H1 (cell line): ENCODE results near the gene INTS15. TPM values are rescaled to one million over a fixed set of nuclear protein-coding genes. Genes with fewer than 3 reads are reported as not detected.
"Not testable (repeated sequence)": the region's sequence is repeated elsewhere in the genome, so short reads cannot be mapped to it uniquely, and the experiment has no call there.

ENCODE experiments used
- CTCF ChIA-PET: fragments of 300-600 bp; sonication (Branson Sonifier 250); formaldehyde crosslinking; loops from one replicate; lab custom pipeline; 2021; ENCODE audit not compliant: partially characterized antibody; lab: Charles Lee
- POLR2A ChIA-PET: fragments of 300-600 bp; sonication (Branson Sonifier 250); formaldehyde crosslinking; loops from one replicate; lab custom pipeline; 2021; ENCODE audit warnings: inconsistent platforms; ENCODE audit not compliant: partially characterized antibody; lab: Charles Lee
- DNase-seq, 2 experiments: peaks; one replicate each; pipeline versions ENCODE4 v3.0.0 to v3.0.0-alpha.2; 2010 to 2022; ENCODE audit warnings: low spot score in 2 of 2, low read depth in 1 of 2, mixed read lengths in 1 of 2
- FAIRE-seq: peaks from 2 replicates; lab custom pipeline; 2011; peaks lifted over from hg19 to GRCh38; lab: Jason Lieb, UNC
- H2AFZ ChIP-seq: 2 replicates; pipeline ENCODE4 v1.8.1; 2012; ENCODE audit warnings: low read length, inconsistent platforms
- H2AK5ac ChIP-seq: 2 replicates; pipeline ENCODE4 v1.6.1; 2013; ENCODE audit warnings: low read depth, low read length
- H2BK120ac ChIP-seq: replicated peaks from 2 replicates; pipeline ENCODE3; 2013; ENCODE audit warnings: low read depth, low read length, inconsistent platforms
- H2BK12ac ChIP-seq: 2 replicates; pipeline ENCODE4 v1.6.1; 2013; ENCODE audit warnings: low read depth, low read length
- H2BK15ac ChIP-seq: 2 replicates; pipeline ENCODE4 v1.6.1; 2013; ENCODE audit warnings: low read length
- H2BK20ac ChIP-seq: 2 replicates; pipeline ENCODE4 v1.6.1; 2013; ENCODE audit warnings: low read length
- H2BK5ac ChIP-seq: 2 replicates; pipeline ENCODE4 v1.6.1; 2013; ENCODE audit warnings: low read depth, low read length
- H3K14ac ChIP-seq: 2 replicates; pipeline ENCODE4 v1.6.1; 2013; ENCODE audit warnings: inconsistent platforms; ENCODE audit not compliant: insufficient read length
- H3K18ac ChIP-seq: 2 replicates; pipeline ENCODE4 v1.6.1; 2013; ENCODE audit warnings: low read length; ENCODE audit errors: extremely low read depth
- H3K23ac ChIP-seq: 2 replicates; pipeline ENCODE4 v1.6.1; 2013; ENCODE audit warnings: inconsistent platforms; ENCODE audit not compliant: insufficient read length
- H3K23me2 ChIP-seq: 2 replicates; pipeline ENCODE4 v1.6.1; 2013; ENCODE audit warnings: low read depth, low read length
- H3K27ac ChIP-seq: 2 replicates; pipeline ENCODE4 v1.6.1; 2011; ENCODE audit warnings: low read depth, low read length, inconsistent platforms
- H3K27me3 ChIP-seq, 4 experiments: replicated peaks in 1 of 4; 1 replicate in 1 of 4; 2 replicates in 3 of 4; pipeline versions ENCODE4 v1.6.1 to v1.8.1; 2011 to 2013; ENCODE audit warnings: low read length in 3 of 4, mild to moderate bottlenecking in 3 of 4, inconsistent platforms in 2 of 4, mixed read lengths in 2 of 4, moderate library complexity in 1 of 4; ENCODE audit not compliant: control insufficient read depth in 3 of 4, insufficient read depth in 3 of 4; ENCODE audit errors: extremely low read depth in 1 of 4
- H3K36me3 ChIP-seq, 4 experiments: 2 replicates each; pipeline versions ENCODE4 v1.6.1 to v1.8.1; 2011 to 2013; ENCODE audit warnings: mild to moderate bottlenecking in 4 of 4, low read length in 3 of 4, moderate library complexity in 2 of 4, control low read depth in 1 of 4, inconsistent platforms in 1 of 4; ENCODE audit not compliant: insufficient read depth in 4 of 4, control insufficient read depth in 2 of 4
- H3K4ac ChIP-seq: replicated peaks from 2 replicates; pipeline ENCODE3; 2013; ENCODE audit warnings: low read length, low read depth, mixed read lengths, inconsistent platforms; ENCODE audit not compliant: insufficient read length
- H3K4me1 ChIP-seq, 4 experiments: replicated peaks in 1 of 4; 1 replicate in 1 of 4; 2 replicates in 3 of 4; pipeline versions ENCODE4 v1.6.1 to v1.8.1; 2011 to 2013; ENCODE audit warnings: low read length in 3 of 4, inconsistent platforms in 2 of 4, mixed read lengths in 1 of 4; ENCODE audit not compliant: insufficient read depth in 4 of 4, control insufficient read depth in 3 of 4
- H3K4me2 ChIP-seq, 2 experiments: 2 replicates each; pipeline versions ENCODE4 v1.6.1 to v1.8.1; 2011 to 2013; ENCODE audit warnings: low read depth in 2 of 2, low read length in 2 of 2, control low read depth in 1 of 2, inconsistent platforms in 1 of 2, mild to moderate bottlenecking in 1 of 2; ENCODE audit not compliant: insufficient read depth in 1 of 2
- H3K4me3 ChIP-seq, 4 experiments: fragments of 200-600, 300-600 bp in 1 of 4; sonication (generic), shearing (Covaris generic), sonication (Bioruptor Twin) in 1 of 4; 2 replicates each; pipeline versions ENCODE4 v1.5.1 to v1.8.1; 2011 to 2016; ENCODE audit warnings: low read length in 4 of 4, low read depth in 3 of 4, control low read depth in 2 of 4, inconsistent platforms in 2 of 4, mild to moderate bottlenecking in 2 of 4, mixed read lengths in 1 of 4, moderate library complexity in 1 of 4; ENCODE audit not compliant: insufficient read depth in 2 of 4; ENCODE audit errors: extremely low read depth in 1 of 4
- H3K56ac ChIP-seq: replicated peaks from 2 replicates; pipeline ENCODE3; 2013; ENCODE audit warnings: low read depth, mild to moderate bottlenecking, mixed read lengths, low read length, inconsistent platforms; ENCODE audit not compliant: insufficient read length
- H3K79me1 ChIP-seq: 2 replicates; pipeline ENCODE4 v1.6.1; 2013; ENCODE audit warnings: low read depth, low read length, control low read depth
- H3K79me2 ChIP-seq, 2 experiments: 2 replicates each; pipeline versions ENCODE4 v1.6.1 to v1.8.1; 2012 to 2013; ENCODE audit warnings: low read length in 2 of 2, mild to moderate bottlenecking in 2 of 2, inconsistent platforms in 1 of 2; ENCODE audit not compliant: insufficient read depth in 2 of 2, control insufficient read depth in 1 of 2
- H3K9ac ChIP-seq, 4 experiments: replicated peaks in 1 of 4; 1 replicate in 1 of 4; 2 replicates in 3 of 4; pipeline versions ENCODE4 v1.6.1 to v1.8.1; 2011 to 2013; ENCODE audit warnings: low read depth in 3 of 4, low read length in 3 of 4, control low read depth in 2 of 4, mild to moderate bottlenecking in 2 of 4, moderate library complexity in 2 of 4, inconsistent platforms in 1 of 4; ENCODE audit errors: extremely low read depth in 1 of 4
- H3K9me3 ChIP-seq, 2 experiments: 2 replicates each; pipeline versions ENCODE4 v1.6.1 to v1.8.1; 2012 to 2013; ENCODE audit warnings: mild to moderate bottlenecking in 2 of 2, moderate library complexity in 2 of 2, control low read depth in 1 of 2, inconsistent platforms in 1 of 2, low read depth in 1 of 2, low read length in 1 of 2, mixed read lengths in 1 of 2; ENCODE audit not compliant: insufficient read depth in 2 of 2
- H4K20me1 ChIP-seq, 2 experiments: replicated peaks in 1 of 2; 2 replicates each; pipeline versions ENCODE3 to v1.8.1; 2011 to 2013; ENCODE audit warnings: inconsistent platforms in 2 of 2, low read length in 2 of 2, mild to moderate bottlenecking in 1 of 2; ENCODE audit not compliant: insufficient read depth in 2 of 2, control insufficient read depth in 1 of 2
- H4K5ac ChIP-seq: 2 replicates; pipeline ENCODE4 v1.6.1; 2013; ENCODE audit warnings: low read length, low read depth, mixed read lengths, inconsistent platforms; ENCODE audit not compliant: insufficient read length
- H4K8ac ChIP-seq: 2 replicates; pipeline ENCODE4 v1.8.0; 2013; ENCODE audit warnings: mild to moderate bottlenecking, moderate library complexity, low read length, inconsistent platforms; ENCODE audit not compliant: insufficient read depth; ENCODE audit errors: extremely low read depth
- H4K91ac ChIP-seq: replicated peaks from 2 replicates; pipeline ENCODE3; 2013; ENCODE audit warnings: low read length, mixed read lengths, inconsistent platforms; ENCODE audit not compliant: insufficient read length
- WGBS, 2 experiments: shearing (Covaris generic) in 1 of 2; methylation state at CpG; one replicate each; pipeline versions ENCODE4 v1.1.6 to v1.1.7; 2013 to 2015; ENCODE audit warnings: low lambda C conversion rate in 2 of 2, mixed read lengths in 2 of 2, inconsistent platforms in 1 of 2, low coverage in 1 of 2, missing lambda C conversion rate in 1 of 2; ENCODE audit not compliant: insufficient replicate concordance in 2 of 2, insufficient coverage in 1 of 2, insufficient read length in 1 of 2; ENCODE audit errors: extremely low coverage in 1 of 2, missing lambda C conversion rate in 1 of 2; 5-methylcytosine and 5-hydroxymethylcytosine counted together
- polyA plus RNA-seq, 7 experiments: library from polyadenylated mRNA; depleted of rRNA in 3 of 7; stranded (reverse) in 5 of 7; unstranded in 2 of 7; fragments of >200 nt in 5 of 7; fragments of 200-250 nt in 2 of 7; gene quantifications; 1 replicate in 5 of 7; 2 replicates in 1 of 7; 4 replicates in 1 of 7; pipeline versions ENCODE4 v1.2.1 to v1.2.3, GENCODE V29; 2011 to 2013; ENCODE audit warnings: missing spikeins in 2 of 7, mixed read lengths in 2 of 7
- total RNA-seq: library from RNA; stranded (reverse); fragmentation: NEBNext Ultra II Directional; extraction: Animal tissue kit (Norgen Biotek cat#: 25700); gene quantifications from 2 replicates; pipeline ENCODE4 v1.2.1, GENCODE V29; 2021

The INTS15 gene
- total and polyA plus RNA-seq, 2 of the 8 experiments (the other 6 are each of a cell fraction or from before 2014, with no cell fraction given): 23.0 to 25.7 TPM

GRCh38 chr7:6576867-6577368 is 12.9 kb upstream of the INTS15 start:
- ChIA-PET CTCF (interaction anchor here (0.9 to 8.7 kb wide), 4 partner anchors 16 to 62 kb away, joined by 3 to 63 read pairs (median 28); no protein-coding TSS in a partner anchor), POLR2A (interaction anchor here (1.6 to 3.5 kb wide), 2 partner anchors 13 to 44 kb away, joined by 3 to 25 read pairs; partner anchors contain the start of gene INTS15)
- DNase-seq, H2BK120ac ChIP-seq, H2BK5ac ChIP-seq, H3K23ac ChIP-seq, H3K4ac ChIP-seq, H3K79me2 ChIP-seq, H2AFZ ChIP-seq, H2AK5ac ChIP-seq, FAIRE-seq, H4K20me1 ChIP-seq, H3K18ac ChIP-seq, H3K79me1 ChIP-seq, H3K9me3 ChIP-seq, H2BK20ac ChIP-seq, H3K4me1 ChIP-seq, H3K27me3 ChIP-seq, H3K14ac ChIP-seq, H3K23me2 ChIP-seq, H2BK15ac ChIP-seq, H2BK12ac ChIP-seq, H3K56ac ChIP-seq, H4K91ac ChIP-seq: not testable (repeated sequence)
- peaks cover 6 to 18% (median 12%) of the 10 kb centered on the region in 4 experiments; a peak in 5 of 8 replicates for H3K36me3 ChIP-seq
- WGBS, 2 experiments: 34% methylated on average over 13 of the region's 14 CpGs; no CpG with 5 or more reads in 1 of the 2 experiments
- H3K4me2 ChIP-seq: peak overlapping the region; percentile 58 to 71
- 0 out of 2 replicates have a peak overlapping the region, but pooled peaks have one; percentile 40 for H4K8ac ChIP-seq
- peak overlapping the region in 2 of 4 experiments; percentile 65 to 84; a peak in 3 of 7 replicates for H3K9ac ChIP-seq
- peak overlapping the region; percentile 85; the same call in 1 of the 2 replicates for H3K27ac ChIP-seq
- peak overlapping the region; percentile 59 to 79 (median 72) for H3K4me3 ChIP-seq
- peak overlapping the region; percentile 70 for H4K5ac ChIP-seq
